GM19043 (cell line): ENCODE measurements around the gene ATP2A1.
"Not testable (repeated sequence)": the region's sequence is repeated elsewhere in the genome, so short reads cannot be mapped to it uniquely, and the experiment has no call there.

ENCODE experiments used
- ATAC-seq: cut with Tn5 transposase; IDR thresholded peaks from one replicate; pipeline ENCODE4 v1.9.1; 2021; ENCODE audit warnings: low read depth; ENCODE audit not compliant: unreplicated experiment

The ATP2A1 gene

GRCh38 chr16:28932339-28933141, 54.3 kb downstream of the ATP2A1 start:
- ATAC-seq = no peak

- no peak for ATAC-seq
Observed at GRCh38 chr16:28933171-28933570, 54.9 kb downstream of the ATP2A1 start.

- no peak for ATAC-seq
Observed at GRCh38 chr16:28935346-28935745, 57.1 kb downstream of the ATP2A1 start.

- peak; percentile 74 for ATAC-seq
Observed at GRCh38 chr16:28935924-28936783, 57.9 kb downstream of the ATP2A1 start.

GRCh38 chr16:28936784-28937155, 58.5 kb downstream of the ATP2A1 start:
- no peak for ATAC-seq

GRCh38 chr16:28937222-28937876, 59.1 kb downstream of the ATP2A1 start:
- ATAC-seq = no peak

GRCh38 chr16:28938721-28939120, 60.4 kb downstream of the ATP2A1 start:
- no peak for ATAC-seq

- not testable (repeated sequence) for ATAC-seq
Observed at GRCh38 chr16:28939825-28940224, 61.5 kb downstream of the ATP2A1 start.

- ATAC-seq = no peak
Observed at GRCh38 chr16:28943281-28943680, 65.0 kb downstream of the ATP2A1 start.

- no peak for ATAC-seq
Observed at GRCh38 chr16:28946681-28947080, 68.4 kb downstream of the ATP2A1 start.

- ATAC-seq = peak; percentile 93
Observed at GRCh38 chr16:28950648-28951409, 72.5 kb downstream of the ATP2A1 start, which contains the start of gene NFATC2IP. NFATC2IP (plus strand) TSS chr16:28950937; CDS start chr16:28951012, 75 bp downstream.

GRCh38 chr16:28951410-28951943, 73.2 kb downstream of the ATP2A1 start:
- no peak for ATAC-seq
